Muscle of leg (tissue), 11 donors: Measurements from ENCODE around the gene SPPL2B. TPM values are rescaled to one million over a fixed set of nuclear protein-coding genes. Genes with fewer than 3 reads are reported as not detected.

Experiments used
- DNase-seq: peaks from one replicate; pipeline ENCODE4 v3.0.0; 2013
- H3K27ac ChIP-seq: one replicate; pipeline ENCODE4 v1.5.1; 2013; ENCODE audit warnings: mild to moderate bottlenecking, low read length, control low read depth
- H3K27me3 ChIP-seq: one replicate; pipeline ENCODE4 v1.6.1; 2013; ENCODE audit warnings: low read length; ENCODE audit not compliant: control insufficient read depth, insufficient read depth
- H3K36me3 ChIP-seq: one replicate; pipeline ENCODE4 v1.6.1; 2013; ENCODE audit warnings: low read length; ENCODE audit not compliant: control insufficient read depth, insufficient read depth
- H3K4me1 ChIP-seq: one replicate; pipeline ENCODE4 v1.6.1; 2013; ENCODE audit warnings: low read length; ENCODE audit not compliant: control insufficient read depth, insufficient read depth
- H3K4me3 ChIP-seq: one replicate; pipeline ENCODE4 v1.5.1; 2013; ENCODE audit warnings: low read length, control low read depth
- H3K9me3 ChIP-seq: replicated peaks from 2 replicates; pipeline ENCODE4 v1.6.1; 2013; ENCODE audit warnings: low read depth, low read length; ENCODE audit not compliant: control insufficient read depth
- WGBS: methylation state at CpG from one replicate; pipeline ENCODE4 v1.1.5; 2013; ENCODE audit warnings: missing lambda C conversion rate; ENCODE audit not compliant: insufficient coverage; 5-methylcytosine and 5-hydroxymethylcytosine counted together
- polyA plus RNA-seq, 8 donors: library from polyadenylated mRNA; unstranded; fragments of 120-200 nt; gene quantifications; one replicate each; pipeline versions ENCODE4 v1.2.1 to v1.2.3, GENCODE V29; 2013; ENCODE audit warnings: inconsistent platforms in 1 of 8, low replicate concordance in 1 of 8; ENCODE audit not compliant: insufficient read length in 8 of 8, insufficient read depth in 1 of 8
- total RNA-seq: library from RNA; stranded (reverse); fragments of 120-200 nt; gene quantifications from one replicate; pipeline ENCODE4 v1.2.4, GENCODE V29; 2013

Gene SPPL2B
- total and polyA plus RNA-seq, 9 donors = 20.8 to 66.1 (median 45.4) TPM

DNA sequence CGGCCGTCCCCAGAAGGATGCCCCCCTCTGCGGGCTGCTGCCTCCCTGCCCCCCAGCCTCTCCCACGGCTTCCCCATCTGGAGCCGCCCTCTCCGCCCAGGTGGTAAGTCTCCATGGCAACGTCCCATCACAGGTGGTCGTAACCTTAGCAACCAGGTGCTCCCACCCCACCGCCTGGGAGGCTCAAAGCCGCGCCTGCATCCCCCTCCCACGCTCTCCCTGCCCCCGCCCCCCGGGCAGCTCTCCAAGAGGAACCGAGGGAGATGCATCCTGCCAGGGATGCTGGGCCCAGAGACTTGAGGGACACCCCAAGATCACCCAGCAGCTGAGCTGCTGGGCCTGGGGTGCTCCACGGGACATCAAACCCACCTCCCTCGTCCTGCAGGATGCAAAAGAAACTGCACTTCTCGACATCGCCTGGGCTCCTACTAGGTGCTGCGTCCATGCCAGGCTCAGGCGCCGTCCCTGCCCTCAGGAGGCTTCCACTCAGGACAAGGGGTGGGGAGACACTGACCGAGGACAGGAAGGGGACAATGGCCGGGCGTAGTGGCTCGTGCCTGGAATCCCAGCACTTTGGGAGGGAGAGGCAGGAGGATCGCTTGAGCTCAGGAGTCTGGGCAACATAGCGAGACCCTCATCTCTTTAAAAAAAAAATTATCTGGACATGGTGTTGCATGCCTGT lies 15.5 kb upstream of the SPPL2B start:
- 28% methylated on average over 15 of the region's 28 CpGs for WGBS
- Histone ChIP-seq H3K27ac (no peak overlapping the region), H3K4me3 (no peak overlapping the region), H3K4me1 (peaks cover 29% of the 10 kb centered on the region), H3K36me3 (no peaks in the 10 kb centered on the region), H3K9me3 (peaks cover 7% of the 10 kb centered on the region), H3K27me3 (peaks cover 46% of the 10 kb centered on the region)
- DNase-seq = no peak

DNA sequence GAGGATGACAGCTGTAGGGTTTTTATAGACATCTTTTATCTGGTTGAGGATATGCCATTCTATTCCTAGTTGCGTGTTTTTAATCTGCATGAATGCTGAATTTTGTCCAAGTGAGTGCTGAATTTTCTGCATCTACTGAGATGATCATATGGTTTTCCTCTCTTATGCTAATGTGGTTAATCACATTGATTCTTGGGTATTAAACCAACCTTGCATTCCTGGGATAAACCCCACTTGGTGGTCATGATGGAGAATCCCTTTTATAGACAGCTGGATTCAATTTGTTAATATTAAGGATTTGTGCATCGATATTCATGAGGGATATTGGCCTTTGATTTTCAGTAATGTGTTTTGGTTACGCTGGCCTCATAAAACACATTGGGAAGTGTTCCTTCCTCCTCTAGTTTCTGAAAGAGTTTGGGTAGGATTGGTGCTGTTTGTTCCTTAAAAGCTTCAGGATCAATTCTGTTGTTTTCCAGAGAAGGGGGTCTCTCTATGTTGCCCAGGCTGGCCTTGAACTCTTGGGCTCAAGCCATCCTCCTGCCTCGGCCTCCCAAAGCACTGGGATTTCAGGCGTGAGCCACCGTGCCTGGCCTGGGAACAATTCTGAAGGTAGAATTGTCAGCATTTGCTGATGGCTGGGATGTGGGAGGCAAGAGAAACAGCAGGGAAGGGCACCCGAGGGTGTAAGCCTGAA lies 13.2 kb upstream of the SPPL2B start:
- H3K27me3 ChIP-seq = peaks cover 24% of the 10 kb centered on the region
- no peak overlapping the region for H3K4me3 ChIP-seq
- peaks cover 7% of the 10 kb centered on the region for H3K9me3 ChIP-seq
- no peaks in the 10 kb centered on the region for H3K36me3 ChIP-seq
- WGBS = 83% methylated on average over 6 of the region's 7 CpGs
- no peak for DNase-seq
- H3K4me1 ChIP-seq = peaks cover 18% of the 10 kb centered on the region
- no peak overlapping the region for H3K27ac ChIP-seq

DNA sequence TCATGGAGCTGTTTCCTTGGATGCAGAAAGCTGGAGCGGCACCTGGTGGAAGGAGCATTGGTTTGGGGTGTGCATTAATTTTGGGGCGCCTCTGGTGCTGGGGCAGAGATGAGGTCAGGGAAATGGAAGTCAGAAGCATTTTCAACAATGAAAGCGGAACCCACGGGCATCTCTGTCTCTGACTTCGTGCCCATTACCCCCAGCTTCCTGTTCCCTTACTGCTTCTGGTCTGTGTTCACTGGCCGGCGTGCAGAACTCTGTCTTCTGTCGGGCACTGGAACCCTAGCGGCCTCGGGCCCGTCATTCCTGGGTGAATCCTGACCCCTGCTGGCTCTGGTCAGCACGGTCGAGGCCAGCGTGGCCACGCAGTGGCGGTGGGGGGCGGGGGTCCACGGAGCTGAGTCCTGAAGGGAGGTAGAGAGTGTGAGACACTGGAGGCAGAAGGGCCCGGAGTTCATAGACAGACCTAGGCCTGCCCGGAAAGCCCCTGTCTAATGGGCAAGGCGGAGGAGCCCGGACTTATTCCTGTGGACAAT lies 12.6 kb upstream of the SPPL2B start:
- Histone ChIP-seq H3K27ac (no peak overlapping the region), H3K9me3 (peaks cover 7% of the 10 kb centered on the region), H3K27me3 (peaks cover 18% of the 10 kb centered on the region), H3K4me3 (no peak overlapping the region), H3K36me3 (peaks cover 2% of the 10 kb centered on the region), H3K4me1 (peaks cover 16% of the 10 kb centered on the region)
- peak; percentile 75 for DNase-seq
- WGBS = 21% methylated on average over 20 of the region's 22 CpGs

DNA sequence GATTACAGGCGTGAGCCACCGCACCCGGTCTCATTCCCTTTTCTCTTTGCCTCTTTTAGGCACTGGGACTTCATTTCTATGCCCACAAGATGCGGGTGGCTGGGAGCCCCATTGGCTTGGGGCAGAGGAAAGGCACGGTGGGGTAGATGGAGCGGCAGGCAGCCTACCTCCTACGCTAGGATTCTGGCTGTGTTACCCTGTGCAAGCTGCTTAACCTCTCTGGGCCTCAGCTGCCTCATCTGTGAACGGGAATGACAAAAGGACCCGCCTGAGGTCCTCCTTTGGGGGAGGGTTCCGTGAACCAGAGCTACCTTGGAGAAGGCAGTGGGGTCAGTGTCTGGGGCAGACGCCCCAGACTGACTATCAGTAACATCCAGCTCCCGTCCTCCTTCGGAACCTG lies 11.2 kb upstream of the SPPL2B start:
- 90% methylated on average over 12 of the region's 13 CpGs for WGBS

DNA sequence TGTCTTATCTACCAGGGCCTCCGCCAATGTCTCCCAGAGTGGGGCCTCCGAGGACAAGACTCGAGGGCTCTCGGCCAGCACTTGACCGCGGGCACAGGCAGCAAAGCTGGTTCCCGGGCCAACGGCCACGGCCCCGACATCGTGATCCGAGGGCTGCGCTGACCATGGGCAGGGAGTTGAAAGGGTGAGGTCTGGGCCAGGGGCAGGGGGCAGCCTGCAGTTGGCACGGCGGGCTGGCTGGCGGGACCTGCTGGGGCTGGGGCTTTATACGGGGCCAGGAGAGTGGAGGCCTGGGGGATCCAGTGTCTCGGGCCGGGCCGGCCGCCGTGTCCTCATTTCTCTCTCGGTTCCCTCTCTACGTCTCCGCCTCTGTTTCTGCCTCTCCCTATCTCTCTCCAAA lies 10.7 kb upstream of the SPPL2B start:
- 90% methylated on average over 15 of the region's 25 CpGs for WGBS

More for the DNA sequence above, 11.2 kb upstream of the SPPL2B start:
- no peak overlapping the region for H3K27ac ChIP-seq
- DNase-seq = no peak
- H3K4me3 ChIP-seq = no peak overlapping the region
- H3K4me1 ChIP-seq = peaks cover 13% of the 10 kb centered on the region
- H3K27me3 ChIP-seq = peaks cover 13% of the 10 kb centered on the region
- H3K9me3 ChIP-seq = peaks cover 7% of the 10 kb centered on the region
- peaks cover 14% of the 10 kb centered on the region for H3K36me3 ChIP-seq

DNA sequence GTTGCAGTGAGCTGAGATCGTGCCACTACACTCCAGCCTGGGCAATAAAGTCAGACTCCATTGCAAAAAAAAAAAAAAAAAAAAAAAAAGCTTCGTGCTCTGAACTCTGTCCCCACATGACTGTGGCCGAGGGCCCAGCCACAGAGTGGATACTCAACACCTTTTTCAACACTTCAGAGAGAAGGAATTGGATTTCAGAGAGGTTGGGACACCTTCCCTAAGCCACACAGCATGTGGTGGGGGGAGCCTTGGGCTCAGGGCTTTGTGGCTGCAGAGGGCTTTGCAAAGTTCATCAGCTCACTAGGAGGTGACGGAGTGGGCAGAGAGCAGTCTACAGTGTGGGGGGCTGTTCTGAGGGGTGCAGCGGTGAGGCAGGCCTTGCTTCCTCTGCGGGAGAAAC lies 9.6 kb upstream of the SPPL2B start:
- H3K4me1 ChIP-seq = peaks cover 9% of the 10 kb centered on the region
- peaks cover 28% of the 10 kb centered on the region for H3K36me3 ChIP-seq
- no peaks in the 10 kb centered on the region for H3K27me3 ChIP-seq
- no peak for DNase-seq
- H3K9me3 ChIP-seq = peaks cover 7% of the 10 kb centered on the region
- 73% methylated on average over 3 of the region's 6 CpGs for WGBS
- no peak overlapping the region for H3K4me3 ChIP-seq
- no peak overlapping the region for H3K27ac ChIP-seq

More for the DNA sequence above, 10.7 kb upstream of the SPPL2B start:
- peaks cover 9% of the 10 kb centered on the region for H3K4me1 ChIP-seq
- H3K9me3 ChIP-seq = peaks cover 7% of the 10 kb centered on the region
- peaks cover 9% of the 10 kb centered on the region for H3K27me3 ChIP-seq
- no peak for DNase-seq
- no peak overlapping the region for H3K4me3 ChIP-seq
- no peak overlapping the region for H3K27ac ChIP-seq
- peaks cover 17% of the 10 kb centered on the region for H3K36me3 ChIP-seq

DNA sequence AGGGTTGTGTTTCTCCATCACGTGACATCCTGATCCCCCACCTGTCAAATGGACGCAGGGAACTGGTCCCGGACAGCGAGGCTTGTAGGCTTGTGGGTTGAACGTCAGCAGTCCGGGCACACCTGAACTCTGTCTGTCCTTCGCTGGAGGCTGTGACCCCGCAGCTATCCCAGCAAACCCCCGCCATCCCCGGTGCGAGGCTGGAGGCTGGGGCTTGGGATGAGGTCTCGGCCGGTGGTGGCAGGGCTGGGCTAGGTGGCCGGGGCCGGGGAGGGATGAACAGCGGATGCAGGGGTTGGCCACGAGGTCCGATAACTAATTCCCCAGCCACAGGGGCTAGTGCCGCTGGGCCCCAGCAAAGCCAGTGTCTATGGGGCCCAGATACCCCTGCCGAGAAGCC lies 8.9 kb upstream of the SPPL2B start:
- no peak for DNase-seq
- Histone ChIP-seq H3K27me3 (no peaks in the 10 kb centered on the region), H3K27ac (no peak overlapping the region), H3K36me3 (peaks cover 34% of the 10 kb centered on the region), H3K4me3 (no peak overlapping the region), H3K4me1 (peaks cover 9% of the 10 kb centered on the region), H3K9me3 (peaks cover 7% of the 10 kb centered on the region)
- WGBS = 45% methylated on average over 20 of the region's 20 CpGs

DNA sequence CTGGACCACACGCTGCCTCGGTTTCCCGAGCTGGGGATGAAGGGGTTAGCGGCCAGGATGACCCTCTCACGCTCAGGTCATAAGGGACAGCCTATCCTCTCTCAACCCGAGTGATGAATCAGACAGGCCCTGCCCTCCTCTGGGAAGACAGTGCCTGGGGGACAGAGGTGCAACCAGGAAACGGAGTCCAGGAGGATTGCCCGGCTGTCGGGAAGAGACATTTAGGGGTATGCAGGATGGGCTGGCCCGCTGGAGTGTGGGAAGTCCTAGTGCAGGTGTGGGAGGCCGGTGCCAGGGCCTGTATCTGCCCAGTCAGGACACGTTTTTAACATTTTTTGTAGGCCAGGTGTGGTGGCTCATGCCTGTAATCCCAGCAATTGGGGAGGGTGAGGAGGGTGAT lies 8.4 kb upstream of the SPPL2B start:
- DNase-seq = no peak
- 38% methylated on average over 12 of the region's 12 CpGs for WGBS
- no peak overlapping the region for H3K4me3 ChIP-seq

DNA sequence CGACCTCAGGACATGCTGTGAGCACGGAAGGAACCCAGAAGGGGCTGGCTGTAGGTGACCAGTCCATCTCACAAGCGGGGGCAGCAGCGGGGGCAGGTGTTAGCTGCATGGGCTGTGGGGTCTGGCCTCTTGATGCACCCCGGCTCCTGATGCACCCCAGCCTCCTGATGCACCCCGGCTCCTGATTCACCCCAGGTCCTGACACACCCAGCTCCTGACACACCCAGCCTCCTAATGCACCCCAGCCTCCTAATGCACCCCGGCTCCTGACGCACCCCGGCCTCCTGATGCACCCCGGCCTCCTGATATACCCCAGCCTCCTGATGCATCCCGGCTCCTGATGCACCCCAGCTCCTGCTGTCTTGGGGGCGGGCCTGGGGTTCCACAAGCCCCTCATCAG lies 7.5 kb upstream of the SPPL2B start:
- Histone ChIP-seq H3K4me3 (no peak overlapping the region), H3K27ac (no peak overlapping the region), H3K9me3 (no peaks in the 10 kb centered on the region), H3K4me1 (peaks cover 8% of the 10 kb centered on the region), H3K27me3 (no peaks in the 10 kb centered on the region), H3K36me3 (peaks cover 45% of the 10 kb centered on the region)
- 75% methylated on average over 11 of the region's 12 CpGs for WGBS
- no peak for DNase-seq

More for the DNA sequence above, 8.4 kb upstream of the SPPL2B start:
- peaks cover 39% of the 10 kb centered on the region for H3K36me3 ChIP-seq
- peaks cover 3% of the 10 kb centered on the region for H3K9me3 ChIP-seq
- H3K27ac ChIP-seq = no peak overlapping the region
- H3K27me3 ChIP-seq = no peaks in the 10 kb centered on the region
- peaks cover 9% of the 10 kb centered on the region for H3K4me1 ChIP-seq

DNA sequence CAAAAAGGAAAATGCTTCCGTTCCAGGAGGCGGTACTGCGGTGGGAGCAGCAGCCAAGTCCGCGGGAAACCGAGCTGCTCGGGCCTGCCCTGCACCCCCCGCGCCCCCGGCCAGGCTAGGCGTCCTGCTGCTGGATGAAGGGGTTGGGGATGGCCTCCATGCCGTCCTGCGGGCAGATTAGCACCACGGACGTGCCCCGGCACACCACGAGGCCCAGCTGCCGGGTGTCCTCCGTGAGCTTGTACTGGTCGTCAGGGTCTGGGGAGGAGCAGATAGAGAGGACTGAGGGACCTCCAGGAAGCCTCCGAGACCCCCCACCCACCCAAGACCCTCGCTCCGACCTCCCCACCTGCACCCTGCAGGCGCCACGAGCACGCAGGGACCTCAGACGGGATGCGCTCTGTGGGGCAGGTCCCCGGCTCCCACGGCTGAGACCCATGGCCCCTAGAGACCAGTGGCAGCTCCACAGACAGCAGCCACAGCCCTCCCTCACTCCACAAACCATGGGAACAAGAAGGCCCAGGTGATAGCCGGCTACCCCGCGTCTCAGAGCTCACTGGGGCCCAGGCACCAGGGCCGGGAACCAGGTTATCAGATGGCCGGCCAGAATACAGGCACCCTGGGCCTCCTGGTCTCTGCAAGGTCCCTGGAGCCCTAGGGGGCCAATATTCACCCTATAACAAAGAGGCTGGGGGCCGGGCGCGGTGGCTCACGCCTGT lies 6.8 kb upstream of the SPPL2B start:
- WGBS = 82% methylated on average over 23 of the region's 39 CpGs
- no peak overlapping the region for H3K4me3 ChIP-seq
- H3K27me3 ChIP-seq = no peaks in the 10 kb centered on the region
- no peaks in the 10 kb centered on the region for H3K9me3 ChIP-seq
- DNase-seq = no peak
- peaks cover 6% of the 10 kb centered on the region for H3K4me1 ChIP-seq
- peaks cover 48% of the 10 kb centered on the region for H3K36me3 ChIP-seq
- H3K27ac ChIP-seq = no peak overlapping the region
